Activated T-cell treated with anti-CD3 and anti-CD28 coated beads, Interleukin-2, amount 50 U/mL, for 48 hours (primary cell): ENCODE results near the gene KLHDC1.

Experiments
- DNase-seq, 2 experiments: peaks; one replicate each; pipeline ENCODE4 v3.0.0-alpha.2; 2020

The KLHDC1 gene

GRCh38 chr14:49792618-49793017, 99.7 kb downstream of the KLHDC1 start:
- DNase-seq = no peak

GRCh38 chr14:49796025-49796424, 103.1 kb downstream of the KLHDC1 start:
- no peak for DNase-seq
